Activated CD4-positive, alpha-beta T cell treated with anti-CD3 and anti-CD28 coated beads, Interleukin-2, amount 50 U/mL, for 4 hours (primary cell): ENCODE measurements around the gene HTRA1.
A peak's percentile ranks its signal among the peaks of the same experiment; 100 is the strongest.

Source experiments
- DNase-seq, 2 experiments: peaks; one replicate each; pipeline ENCODE4 v3.0.0-alpha.2; 2020

HTRA1 gene

GRCh38 chr10:122475100-122475499 is 13.7 kb downstream of the HTRA1 start:
- no peak for DNase-seq

DNA sequence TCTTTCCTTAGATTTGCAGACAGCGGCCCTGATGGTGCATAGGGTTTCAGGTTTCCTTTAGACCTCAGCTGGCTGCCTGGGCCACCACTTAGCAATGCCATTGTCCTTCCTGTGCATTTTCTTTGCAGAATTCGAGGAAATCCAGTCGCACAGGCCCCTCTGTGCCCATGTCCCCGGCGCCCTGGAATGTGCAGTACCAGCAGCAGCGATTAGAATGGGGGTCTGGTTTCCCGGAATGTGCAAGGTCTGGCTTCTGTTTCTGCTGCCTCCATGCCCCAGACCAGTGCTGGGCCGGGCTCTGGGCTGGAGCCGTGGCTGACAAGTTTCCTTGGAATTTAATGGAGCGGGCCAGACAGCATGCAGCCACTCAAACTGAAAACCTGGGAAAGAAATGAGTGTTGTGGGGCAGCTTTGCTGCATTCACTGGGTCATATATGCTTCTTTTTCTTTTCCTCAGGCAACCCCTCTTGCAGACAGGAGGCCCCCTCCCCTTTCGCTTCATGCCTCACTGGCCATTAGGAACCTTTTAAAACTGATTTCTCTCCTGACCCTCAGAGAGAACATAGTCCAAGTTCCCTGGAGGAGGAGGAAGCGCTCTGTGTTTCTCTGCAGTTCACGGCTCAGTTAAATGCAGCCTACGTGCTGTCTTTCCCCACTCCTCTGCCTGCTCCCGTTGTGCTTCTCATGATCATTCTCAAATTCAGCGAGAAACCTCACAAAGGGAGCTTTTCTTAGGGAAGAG is 14.4 kb downstream of the HTRA1 start:
- DNase-seq, result no peak

GRCh38 chr10:122476333-122476695 is 15.0 kb downstream of the HTRA1 start:
- no peak for DNase-seq

GRCh38 chr10:122477436-122477835 is 16.1 kb downstream of the HTRA1 start:
- no peak for DNase-seq

DNA sequence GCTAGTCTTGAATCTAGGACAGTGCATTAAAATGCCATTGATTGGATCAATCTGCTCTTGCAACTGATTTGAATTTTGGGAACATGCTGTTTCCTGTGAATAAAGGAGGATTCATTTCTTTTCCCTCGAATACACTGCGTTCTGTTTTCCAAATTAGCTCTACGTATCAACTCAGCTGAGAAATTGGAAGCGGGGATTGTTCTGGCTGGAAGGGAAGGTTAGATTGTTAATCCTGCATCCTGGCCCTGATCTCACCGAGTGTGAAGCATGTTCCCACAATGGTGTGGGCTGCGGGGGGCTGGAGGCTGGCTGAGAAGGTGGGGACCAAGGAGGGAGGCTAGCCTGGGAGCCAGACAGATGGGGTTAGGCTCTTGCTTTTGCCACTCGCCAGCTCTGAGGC is 17.6 kb downstream of the HTRA1 start:
- no peak for DNase-seq

DNA sequence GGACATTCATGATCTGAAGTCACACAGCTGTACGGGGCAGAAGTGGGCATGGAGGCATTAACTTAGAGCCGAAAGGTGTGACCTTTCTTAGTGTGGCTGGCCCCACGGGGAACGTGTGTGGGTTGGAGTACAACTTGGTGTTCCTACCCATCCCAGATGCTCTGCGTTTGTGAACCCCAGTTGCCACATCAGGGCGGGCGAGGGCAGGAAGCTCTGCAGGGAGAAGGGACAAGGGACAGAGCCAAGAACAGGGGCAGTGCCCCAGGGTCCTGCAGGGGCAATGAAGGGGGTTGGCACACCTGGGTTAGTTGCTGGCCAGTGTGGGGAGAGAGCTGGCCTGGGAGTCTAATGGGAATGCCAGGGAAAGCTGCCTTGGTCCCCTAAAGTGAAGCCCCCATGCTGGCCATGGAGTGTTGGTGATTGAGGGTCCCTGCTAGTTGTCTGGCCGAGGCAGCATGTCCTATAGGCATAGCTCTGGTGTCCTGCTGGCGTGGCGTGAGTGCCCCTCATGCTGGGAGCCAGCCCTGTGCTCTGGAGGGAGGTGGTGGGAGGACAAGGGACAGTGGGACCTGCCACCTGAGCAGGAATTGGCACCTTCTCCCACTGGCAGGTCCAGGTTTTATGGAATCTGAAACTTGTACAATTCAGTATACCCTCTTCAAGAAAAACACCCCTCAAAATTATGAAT is 18.9 kb downstream of the HTRA1 start:
- no peak for DNase-seq

DNA sequence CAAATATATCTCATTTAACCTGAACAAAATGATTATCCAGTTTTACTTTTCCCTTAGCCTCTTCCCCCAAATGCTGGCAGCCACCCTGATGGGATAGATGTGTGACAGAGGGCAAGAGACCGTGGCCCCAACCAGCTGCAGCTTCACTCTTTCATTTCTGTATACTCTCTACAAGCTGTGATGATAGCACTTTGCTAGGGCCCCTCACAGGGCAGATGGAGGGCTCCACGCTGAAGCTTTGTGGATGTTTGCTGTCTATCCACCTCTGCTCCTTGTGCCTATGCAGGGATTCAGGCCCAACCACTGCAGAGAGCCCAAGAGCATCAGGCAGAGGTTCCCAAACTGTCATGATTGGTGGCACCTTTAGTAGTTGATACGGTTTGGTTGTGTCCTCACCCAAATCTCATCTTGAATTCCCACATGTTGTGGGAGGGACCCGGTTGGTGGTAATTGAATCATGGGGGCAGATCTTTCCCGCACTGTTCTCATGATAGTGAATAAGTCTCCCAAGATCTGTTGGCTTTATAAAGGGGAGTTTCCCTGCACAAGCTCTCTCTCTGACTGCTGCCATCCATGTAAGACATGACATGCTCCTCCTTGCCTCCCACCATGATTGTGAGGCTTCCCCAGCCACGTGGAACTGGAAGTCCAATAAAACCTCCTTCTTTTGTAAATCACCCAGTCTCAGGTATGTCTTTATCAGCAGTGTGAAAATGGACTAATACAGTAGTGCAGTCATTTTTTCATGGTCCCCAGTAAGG is 20.1 kb downstream of the HTRA1 start:
- no peak for DNase-seq

- no peak for DNase-seq
Measured at GRCh38 chr10:122484276-122485060, 23.1 kb downstream of the HTRA1 start.

DNA sequence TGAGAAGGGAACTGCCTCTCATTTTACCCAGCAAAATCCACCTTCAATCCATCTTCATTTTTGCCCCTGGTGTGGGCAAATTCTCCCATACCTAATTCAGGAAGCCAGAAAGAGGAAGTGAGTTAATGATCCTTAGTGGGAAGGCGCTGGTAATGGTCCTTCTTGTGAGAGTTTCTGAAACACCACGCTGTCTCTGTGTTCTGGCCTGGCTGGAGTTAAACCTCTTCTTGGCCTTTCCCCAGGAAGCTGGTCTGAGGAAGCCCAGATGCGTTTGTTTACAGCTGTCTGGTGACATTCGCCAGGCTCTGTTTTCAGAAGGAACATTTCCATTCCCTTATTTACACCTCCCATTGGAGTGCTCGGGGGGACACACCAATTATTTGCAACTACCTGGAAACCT is 24.3 kb downstream of the HTRA1 start:
- no peak for DNase-seq

DNA sequence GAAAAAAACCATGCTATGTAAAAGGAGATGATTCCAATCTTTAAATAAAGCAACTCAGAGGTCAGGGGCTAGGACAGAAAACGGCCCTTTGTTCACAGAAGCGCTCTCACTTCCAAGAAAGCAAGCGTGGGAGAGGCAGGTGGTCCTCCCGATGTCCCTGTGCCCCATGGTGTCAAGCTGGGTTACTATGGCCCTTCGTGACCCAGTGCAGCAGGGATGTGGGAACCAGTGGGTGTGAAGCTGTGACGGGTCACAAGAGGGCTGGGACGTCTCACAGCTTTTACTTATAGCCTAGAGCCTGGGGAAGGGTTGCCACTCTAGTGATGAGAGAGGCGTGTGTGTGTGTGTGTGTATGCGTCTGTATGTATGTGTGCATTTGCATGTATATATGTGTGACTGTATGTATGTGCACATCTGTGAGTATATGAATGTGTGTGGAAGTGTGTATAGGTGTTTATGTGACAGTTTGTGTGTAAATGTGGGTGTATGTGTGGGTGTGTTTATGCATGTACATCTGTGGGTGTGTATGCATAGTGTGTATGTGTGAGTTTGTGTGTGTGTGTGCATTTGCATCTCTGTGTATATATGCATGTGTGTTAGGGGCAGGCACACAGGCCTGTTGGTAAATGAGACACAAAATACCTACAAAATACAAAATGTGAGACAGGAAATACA is 25.2 kb downstream of the HTRA1 start:
- DNase-seq, result no peak

DNA sequence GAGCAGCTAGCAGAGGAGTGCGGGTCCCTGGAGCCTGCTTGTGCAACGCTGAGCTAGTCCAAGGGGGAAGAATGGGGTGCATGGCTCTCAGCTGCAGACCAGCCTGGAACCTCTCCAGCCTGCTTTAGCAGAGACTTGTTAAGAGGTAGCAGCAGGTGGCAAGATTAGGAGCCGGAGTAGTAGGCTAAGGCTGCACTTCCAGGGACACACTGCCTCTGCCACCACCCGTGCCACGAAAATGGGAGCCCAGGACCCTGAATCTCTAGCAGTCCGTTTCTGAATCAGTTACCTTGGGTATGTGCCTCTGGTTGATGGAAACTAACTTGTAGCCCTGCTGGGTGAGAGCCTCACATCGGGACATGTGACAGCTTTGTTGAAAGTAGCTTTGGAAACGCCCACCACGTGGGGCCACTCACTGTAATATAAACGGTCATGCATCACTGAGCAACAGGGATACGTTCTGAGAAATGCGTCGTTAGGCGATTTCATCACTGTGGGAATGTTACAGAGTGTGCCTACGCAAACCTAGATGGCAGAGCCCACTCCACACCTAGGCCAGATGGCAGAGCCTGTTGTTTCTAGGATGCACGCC is 25.9 kb downstream of the HTRA1 start:
- DNase-seq, result no peak

DNA sequence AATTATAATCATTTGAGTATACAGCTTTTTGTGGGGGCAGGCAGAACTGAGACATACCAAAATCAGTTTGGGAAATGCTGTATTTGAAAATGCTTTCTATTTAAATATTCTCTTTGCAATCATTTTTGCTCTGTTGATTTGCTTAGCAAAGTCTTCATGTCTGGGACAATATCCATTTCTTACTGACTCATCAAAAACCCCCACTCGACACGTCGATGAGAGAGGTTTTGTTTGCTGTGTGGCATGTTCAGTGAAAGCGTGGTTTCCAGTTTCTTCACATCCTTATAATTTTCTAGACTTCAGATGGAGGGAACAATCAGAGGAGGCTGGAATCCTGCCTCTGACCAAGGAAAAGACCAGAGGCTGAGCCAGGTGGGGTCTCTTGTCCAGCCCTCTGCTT is 28.9 kb downstream of the HTRA1 start:
- no peak for DNase-seq

DNA sequence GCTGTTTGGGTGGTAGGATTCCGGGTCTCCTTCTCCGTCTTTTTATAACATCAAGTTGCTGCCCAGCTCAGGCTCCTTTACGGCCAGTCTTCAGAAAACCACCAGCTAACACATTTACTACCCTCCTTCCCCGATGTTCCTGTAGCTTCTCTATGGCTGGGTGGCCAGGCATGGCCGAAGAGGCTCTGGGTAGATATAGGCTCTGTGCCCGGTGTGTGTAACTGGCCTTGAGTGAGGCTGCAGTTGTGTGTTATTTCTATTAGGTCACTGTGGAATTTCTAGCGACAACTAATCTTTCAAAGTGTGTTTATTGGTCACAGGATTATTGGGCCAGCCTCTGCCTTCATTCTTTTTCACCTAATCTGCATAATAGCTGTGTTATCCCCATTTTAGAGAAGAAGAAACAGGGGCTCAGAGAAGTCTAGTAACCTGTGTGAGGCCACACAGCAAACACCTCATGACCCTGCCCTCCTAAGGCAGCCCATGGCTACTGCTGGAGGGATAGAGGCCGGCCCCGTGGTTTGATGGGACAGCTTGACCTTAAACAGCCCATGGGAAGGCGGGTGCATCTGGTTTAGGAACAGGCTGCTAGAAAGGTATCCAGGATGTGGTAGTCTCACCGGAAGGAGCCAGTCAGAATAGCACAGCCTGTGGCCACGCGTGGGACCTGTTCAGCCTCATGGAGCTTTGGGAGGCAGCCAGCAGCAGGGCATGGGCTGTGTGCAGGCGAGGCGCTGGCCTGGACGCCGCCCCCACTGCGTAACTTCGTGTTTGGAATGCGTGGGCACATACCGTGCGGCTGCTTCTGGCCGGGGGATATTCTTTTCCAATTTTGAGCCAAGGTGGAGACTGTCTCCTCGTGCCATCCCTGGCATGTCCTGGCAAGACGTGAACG is 29.7 kb downstream of the HTRA1 start:
- DNase-seq, result peak in 1 of 2 experiments; percentile 7

GRCh38 chr10:122492006-122492405 is 30.7 kb downstream of the HTRA1 start:
- no peak for DNase-seq

DNA sequence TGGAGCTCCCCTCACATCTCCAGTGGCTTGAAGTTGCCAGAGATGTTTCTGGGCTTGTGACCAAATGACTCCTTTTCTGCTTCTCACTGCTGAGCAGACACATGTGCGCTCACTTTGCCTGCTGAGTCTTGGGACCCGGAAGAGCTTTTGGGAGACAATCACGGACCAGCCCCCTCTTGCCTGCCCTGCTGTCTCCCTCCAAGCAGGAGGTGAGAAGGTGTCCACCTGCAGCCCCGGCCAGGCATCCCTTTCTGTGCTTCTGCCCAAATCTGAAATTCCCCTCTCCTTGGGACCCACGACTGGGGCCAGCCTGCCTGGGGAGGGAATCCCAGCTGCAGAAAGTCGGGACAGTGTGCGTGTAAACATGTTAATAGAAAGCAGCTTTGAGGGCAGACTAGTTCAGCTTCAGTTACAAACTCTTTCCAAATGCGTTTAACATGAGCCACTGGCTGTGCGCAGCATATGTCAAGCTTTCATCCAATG is 31.7 kb downstream of the HTRA1 start:
- no peak for DNase-seq

DNA sequence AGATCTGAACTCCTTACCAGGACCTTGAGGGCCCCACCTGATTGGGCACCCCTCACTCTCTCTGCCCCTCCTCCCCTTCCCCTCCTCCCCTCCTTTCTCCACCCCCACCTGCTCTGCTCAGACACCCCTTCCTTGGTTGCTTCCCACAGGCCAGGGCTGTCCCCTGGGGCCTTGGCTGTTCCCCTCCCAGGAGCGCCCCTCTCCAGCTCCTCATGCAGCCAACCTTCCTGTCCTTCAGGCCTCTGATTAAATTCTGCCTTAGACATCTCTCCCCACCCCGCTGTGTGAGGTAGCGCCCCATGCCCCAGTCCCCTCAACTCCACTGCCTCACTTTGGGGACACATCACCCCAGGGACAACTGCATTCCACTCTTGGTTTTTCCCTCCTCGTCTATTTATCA is 32.4 kb downstream of the HTRA1 start:
- no peak for DNase-seq

DNA sequence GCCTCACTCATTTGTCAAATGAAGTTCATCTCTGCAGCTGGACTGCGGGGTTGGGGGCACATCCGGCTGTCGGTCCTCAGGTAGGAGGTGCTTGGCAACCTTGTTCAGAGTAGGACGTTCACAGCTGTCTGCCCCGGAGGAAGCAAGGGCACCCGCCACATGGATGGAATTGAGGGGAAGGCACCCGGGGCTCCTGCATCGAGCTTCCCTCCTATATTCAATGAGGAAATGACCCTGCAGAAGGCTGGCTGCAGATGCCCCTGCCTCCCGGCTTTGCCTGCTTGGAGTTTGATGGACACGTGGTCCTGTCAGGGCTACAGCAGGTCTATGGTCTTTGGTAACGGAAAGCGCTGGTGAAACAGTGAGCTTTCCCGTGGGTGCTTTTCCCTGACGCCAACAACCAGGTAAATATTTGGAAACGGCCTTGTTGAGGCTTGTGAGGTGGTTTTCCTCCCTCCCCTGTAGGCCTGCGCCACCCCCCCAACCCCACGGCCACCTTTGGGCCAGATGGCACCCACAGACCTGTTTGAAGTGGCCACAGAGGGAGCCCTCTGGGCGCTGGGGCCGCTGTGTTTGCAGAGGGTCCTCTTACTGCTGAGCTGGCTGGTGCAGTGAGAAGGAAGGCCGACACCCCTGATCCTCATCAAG is 32.9 kb downstream of the HTRA1 start:
- no peak for DNase-seq

- no peak for DNase-seq
Measured at GRCh38 chr10:122494833-122495232, 33.5 kb downstream of the HTRA1 start.

- DNase-seq, result no peak
Measured at GRCh38 chr10:122495406-122496340, 34.3 kb downstream of the HTRA1 start.
